Mesenchymal stem cell (in vitro differentiated cells and primary cell): ENCODE data around the gene CFAP299.

Source experiments
- DNase-seq: peaks from one replicate; pipeline ENCODE4 v3.0.0-alpha.2; 2013
- H2AFZ ChIP-seq: one replicate; pipeline ENCODE4 v1.6.1; 2013; ENCODE audit warnings: low read depth, mild to moderate bottlenecking, control low read depth, inconsistent platforms, low read length, moderate library complexity
- H2AK5ac ChIP-seq: 2 replicates; pipeline ENCODE4 v1.6.1; 2013; ENCODE audit warnings: low read length, moderate library complexity, mild to moderate bottlenecking, inconsistent platforms; ENCODE audit not compliant: severe bottlenecking
- H2BK120ac ChIP-seq: one replicate; pipeline ENCODE4 v1.6.1; 2013; ENCODE audit warnings: low read depth, mild to moderate bottlenecking, inconsistent platforms, low read length, moderate library complexity
- H2BK12ac ChIP-seq, 2 experiments: one replicate each; pipeline ENCODE4 v1.6.1; 2013; ENCODE audit warnings: inconsistent platforms in 2 of 2, low read length in 2 of 2, mild to moderate bottlenecking in 2 of 2, moderate library complexity in 2 of 2, control low read depth in 1 of 2
- H2BK15ac ChIP-seq: one replicate; pipeline ENCODE4 v1.6.1; 2013; ENCODE audit warnings: mild to moderate bottlenecking, low read depth, inconsistent platforms; ENCODE audit not compliant: poor library complexity, severe bottlenecking
- H2BK5ac ChIP-seq: 2 replicates; pipeline ENCODE4 v1.6.1; 2013; ENCODE audit warnings: low read depth, mild to moderate bottlenecking, low read length, control low read depth, inconsistent platforms; ENCODE audit not compliant: poor library complexity, severe bottlenecking
- H3K14ac ChIP-seq, 2 experiments: one replicate each; pipeline ENCODE4 v1.6.1; 2013; ENCODE audit warnings: inconsistent platforms in 2 of 2, low read length in 2 of 2, control low read depth in 1 of 2, mild to moderate bottlenecking in 1 of 2, moderate library complexity in 1 of 2
- H3K18ac ChIP-seq, 2 experiments: one replicate each; pipeline ENCODE4 v1.6.1; 2013; ENCODE audit warnings: inconsistent platforms in 2 of 2, low read length in 2 of 2, control low read depth in 1 of 2, low read depth in 1 of 2, mild to moderate bottlenecking in 1 of 2
- H3K23ac ChIP-seq, 2 experiments: one replicate each; pipeline ENCODE4 v1.6.1; 2013; ENCODE audit warnings: inconsistent platforms in 2 of 2, low read length in 2 of 2, mild to moderate bottlenecking in 2 of 2, moderate library complexity in 2 of 2, control low read depth in 1 of 2
- H3K27ac ChIP-seq: 2 replicates; pipeline ENCODE4 v1.5.1; 2013; ENCODE audit warnings: mild to moderate bottlenecking, moderate library complexity, low read length, control low read depth, inconsistent platforms; ENCODE audit not compliant: poor library complexity, severe bottlenecking
- H3K27me3 ChIP-seq, 2 experiments: 2 replicates each; pipeline versions ENCODE4 v1.6.1 to v1.7.0; 2013; ENCODE audit warnings: low read length in 2 of 2, mild to moderate bottlenecking in 2 of 2, moderate library complexity in 2 of 2, control low read depth in 1 of 2, inconsistent platforms in 1 of 2; ENCODE audit not compliant: control insufficient read depth in 1 of 2, insufficient read depth in 1 of 2
- H3K36me3 ChIP-seq, 2 experiments: 2 replicates each; pipeline versions ENCODE4 v1.6.1 to v1.7.0; 2013; ENCODE audit warnings: low read length in 2 of 2, control low read depth in 1 of 2, inconsistent platforms in 1 of 2, low read depth in 1 of 2, mild to moderate bottlenecking in 1 of 2; ENCODE audit not compliant: insufficient read depth in 2 of 2, control insufficient read depth in 1 of 2
- H3K4ac ChIP-seq, 2 experiments: one replicate each; pipeline ENCODE4 v1.6.1; 2013; ENCODE audit warnings: inconsistent platforms in 2 of 2, low read length in 2 of 2, mild to moderate bottlenecking in 2 of 2, moderate library complexity in 2 of 2, control low read depth in 1 of 2, low read depth in 1 of 2
- H3K4me1 ChIP-seq: 2 replicates; pipeline ENCODE4 v1.6.1; 2013; ENCODE audit warnings: low read depth, low read length, control low read depth; ENCODE audit not compliant: control insufficient read depth, insufficient read depth
- H3K4me2 ChIP-seq: 2 replicates; pipeline ENCODE4 v1.6.1; 2013; ENCODE audit warnings: low read length, mild to moderate bottlenecking, inconsistent platforms; ENCODE audit not compliant: poor library complexity, severe bottlenecking
- H3K4me3 ChIP-seq, 2 experiments: 2 replicates each; pipeline versions ENCODE4 v1.5.1 to v1.7.0; 2013; ENCODE audit warnings: low read length in 2 of 2, mild to moderate bottlenecking in 2 of 2, control low read depth in 1 of 2, low read depth in 1 of 2; ENCODE audit not compliant: insufficient read depth in 1 of 2
- H3K79me1 ChIP-seq: replicated peaks from 2 replicates; pipeline ENCODE4 v1.6.1; 2013; ENCODE audit warnings: mild to moderate bottlenecking, control low read depth, low read length, inconsistent platforms; ENCODE audit not compliant: poor library complexity, severe bottlenecking
- H3K9ac ChIP-seq: 2 replicates; pipeline ENCODE4 v1.7.0; 2013; ENCODE audit warnings: mild to moderate bottlenecking, low read length, moderate library complexity
- H3K9me3 ChIP-seq: 2 replicates; pipeline ENCODE4 v1.7.0; 2013; ENCODE audit warnings: mild to moderate bottlenecking, low read length; ENCODE audit not compliant: control insufficient read depth
- H4K8ac ChIP-seq: one replicate; pipeline ENCODE4 v1.6.1; 2013; ENCODE audit warnings: inconsistent platforms, mild to moderate bottlenecking, low read length, moderate library complexity
- H4K91ac ChIP-seq: one replicate; pipeline ENCODE4 v1.6.1; 2013; ENCODE audit warnings: mild to moderate bottlenecking, low read length, inconsistent platforms
- WGBS: methylation state at CpG from one replicate; pipeline ENCODE4 v1.1.7; 2013; ENCODE audit warnings: mixed read lengths; 5-methylcytosine and 5-hydroxymethylcytosine counted together

The CFAP299 gene

GRCh38 chr4:80874979-80875378 lies 539.4 kb downstream of the CFAP299 start:
- Histone ChIP-seq H3K4me1 (no peaks in the 10 kb centered on the region), H2BK12ac (no peak overlapping the region), H4K8ac (no peak overlapping the region), H2AFZ (no peak overlapping the region), H2BK5ac (no peak overlapping the region), H3K4ac (no peak overlapping the region), H3K27me3 (no peaks in the 10 kb centered on the region), H3K4me2 (no peak overlapping the region), H3K79me1 (no peaks in the 10 kb centered on the region), H3K36me3 (no peaks in the 10 kb centered on the region), H3K9me3 (no peaks in the 10 kb centered on the region), H3K27ac (no peak overlapping the region), H3K18ac (no peak overlapping the region), H3K4me3 (no peak overlapping the region), H3K23ac (no peak overlapping the region), H3K9ac (no peak overlapping the region), H2AK5ac (no peak overlapping the region), H3K14ac (no peak overlapping the region), H4K91ac (no peak overlapping the region), H2BK15ac (no peak overlapping the region), H2BK120ac (no peak overlapping the region)
- WGBS = 92% methylated on average over 2 of the region's 2 CpGs
- no peak for DNase-seq

- 80% methylated on average over 2 of the region's 3 CpGs for WGBS
- Histone ChIP-seq H3K18ac (no peak overlapping the region), H3K14ac (no peak overlapping the region), H4K91ac (no peak overlapping the region), H2AK5ac (no peak overlapping the region), H3K9ac (no peak overlapping the region), H3K4me2 (no peak overlapping the region), H4K8ac (no peak overlapping the region), H2BK5ac (no peak overlapping the region), H2BK120ac (no peak overlapping the region), H3K79me1 (no peaks in the 10 kb centered on the region), H3K23ac (no peak overlapping the region), H3K4me1 (no peaks in the 10 kb centered on the region), H3K9me3 (no peaks in the 10 kb centered on the region), H3K4me3 (no peak overlapping the region), H3K36me3 (no peaks in the 10 kb centered on the region), H2AFZ (no peak overlapping the region), H3K27ac (no peak overlapping the region), H2BK12ac (no peak overlapping the region), H3K4ac (no peak overlapping the region), H3K27me3 (no peaks in the 10 kb centered on the region), H2BK15ac (no peak overlapping the region)
- no peak for DNase-seq
Observed at GRCh38 chr4:80875642-80876041, 540.1 kb downstream of the CFAP299 start.

- Histone ChIP-seq H4K91ac (no peak overlapping the region), H3K14ac (no peak overlapping the region), H3K9ac (no peak overlapping the region), H2BK12ac (no peak overlapping the region), H3K9me3 (no peaks in the 10 kb centered on the region), H3K18ac (no peak overlapping the region), H2BK120ac (no peak overlapping the region), H3K27me3 (no peaks in the 10 kb centered on the region), H2BK5ac (no peak overlapping the region), H3K23ac (no peak overlapping the region), H3K79me1 (no peaks in the 10 kb centered on the region), H2BK15ac (no peak overlapping the region), H3K4ac (no peak overlapping the region), H2AFZ (no peak overlapping the region), H3K4me1 (no peaks in the 10 kb centered on the region), H3K36me3 (no peaks in the 10 kb centered on the region), H3K4me2 (no peak overlapping the region), H3K4me3 (no peak overlapping the region), H2AK5ac (no peak overlapping the region), H4K8ac (no peak overlapping the region), H3K27ac (no peak overlapping the region)
- DNase-seq = no peak
Observed at GRCh38 chr4:80876810-80877209, 541.3 kb downstream of the CFAP299 start.

GRCh38 chr4:80878218-80878617 lies 542.7 kb downstream of the CFAP299 start:
- Histone ChIP-seq H3K14ac (no peak overlapping the region), H3K4ac (no peak overlapping the region), H2BK12ac (no peak overlapping the region), H3K4me2 (no peak overlapping the region), H2BK120ac (no peak overlapping the region), H3K27me3 (no peaks in the 10 kb centered on the region), H3K18ac (no peak overlapping the region), H3K36me3 (no peaks in the 10 kb centered on the region), H3K27ac (no peak overlapping the region), H3K9ac (no peak overlapping the region), H3K4me1 (no peaks in the 10 kb centered on the region), H4K91ac (no peak overlapping the region), H2AFZ (no peak overlapping the region), H2AK5ac (no peak overlapping the region), H2BK15ac (no peak overlapping the region), H4K8ac (no peak overlapping the region), H3K9me3 (no peaks in the 10 kb centered on the region), H3K4me3 (no peak overlapping the region), H2BK5ac (no peak overlapping the region), H3K23ac (no peak overlapping the region), H3K79me1 (no peaks in the 10 kb centered on the region)
- DNase-seq = no peak
- WGBS = no CpG with 5 or more reads among the region's 1 CpG
